SK-N-MC (cell line): ENCODE results near the gene AUTS2.

ENCODE experiments used
- EZH2 ChIP-seq: fragments of 200-600 bp; sonication (generic); IDR thresholded peaks from one replicate; pipeline ENCODE4 v1.6.1; 2017; ENCODE audit warnings: antibody characterized with exemption
- FOXP2 ChIP-seq: optimal IDR thresholded peaks from 2 replicates; pipeline ENCODE3; 2011; ENCODE audit warnings: mild to moderate bottlenecking, moderate library complexity; ENCODE audit not compliant: insufficient read depth; ENCODE audit errors: extremely low read length, control extremely low read depth
- POLR2AphosphoS5 ChIP-seq: IDR thresholded peaks from 2 replicates; pipeline ENCODE4 v1.6.1; 2012; ENCODE audit warnings: mild to moderate bottlenecking, low read depth, low read length, borderline replicate concordance

DNA sequence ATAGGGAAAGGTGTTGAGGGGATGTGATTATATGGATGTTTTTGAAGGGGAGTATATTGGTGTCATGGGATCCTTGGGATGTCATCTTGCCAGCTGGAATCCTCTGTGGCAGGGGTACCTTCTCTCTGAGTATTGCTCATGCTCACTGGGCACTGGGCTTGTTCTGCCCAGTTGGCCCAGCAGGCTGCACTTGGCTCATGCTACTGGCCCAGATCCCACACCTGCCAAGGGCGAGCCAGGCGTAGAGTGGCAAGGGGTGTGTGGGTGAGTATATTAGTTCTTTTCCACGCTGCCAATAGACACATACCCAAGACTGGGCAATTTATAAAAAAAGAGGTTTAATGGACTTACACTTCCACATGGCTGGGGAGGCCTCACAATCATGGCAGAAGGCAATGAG lies 311.9 kb downstream of the AUTS2 start:
- no peak for TF ChIP-seq POLR2AphosphoS5
- TF ChIP-seq EZH2 = no peak
- no peak for TF ChIP-seq FOXP2
